GM18502 (cell line): Measurements from ENCODE around the gene USP10.
"Not testable (repeated sequence)": the region's sequence is repeated elsewhere in the genome, so short reads cannot be mapped to it uniquely, and the experiment has no call there.

Experiments
- ATAC-seq: cut with Tn5 transposase; IDR thresholded peaks from one replicate; pipeline ENCODE4 v1.9.1; 2021; ENCODE audit warnings: mild to moderate bottlenecking; ENCODE audit not compliant: unreplicated experiment, poor library complexity

The USP10 gene

DNA sequence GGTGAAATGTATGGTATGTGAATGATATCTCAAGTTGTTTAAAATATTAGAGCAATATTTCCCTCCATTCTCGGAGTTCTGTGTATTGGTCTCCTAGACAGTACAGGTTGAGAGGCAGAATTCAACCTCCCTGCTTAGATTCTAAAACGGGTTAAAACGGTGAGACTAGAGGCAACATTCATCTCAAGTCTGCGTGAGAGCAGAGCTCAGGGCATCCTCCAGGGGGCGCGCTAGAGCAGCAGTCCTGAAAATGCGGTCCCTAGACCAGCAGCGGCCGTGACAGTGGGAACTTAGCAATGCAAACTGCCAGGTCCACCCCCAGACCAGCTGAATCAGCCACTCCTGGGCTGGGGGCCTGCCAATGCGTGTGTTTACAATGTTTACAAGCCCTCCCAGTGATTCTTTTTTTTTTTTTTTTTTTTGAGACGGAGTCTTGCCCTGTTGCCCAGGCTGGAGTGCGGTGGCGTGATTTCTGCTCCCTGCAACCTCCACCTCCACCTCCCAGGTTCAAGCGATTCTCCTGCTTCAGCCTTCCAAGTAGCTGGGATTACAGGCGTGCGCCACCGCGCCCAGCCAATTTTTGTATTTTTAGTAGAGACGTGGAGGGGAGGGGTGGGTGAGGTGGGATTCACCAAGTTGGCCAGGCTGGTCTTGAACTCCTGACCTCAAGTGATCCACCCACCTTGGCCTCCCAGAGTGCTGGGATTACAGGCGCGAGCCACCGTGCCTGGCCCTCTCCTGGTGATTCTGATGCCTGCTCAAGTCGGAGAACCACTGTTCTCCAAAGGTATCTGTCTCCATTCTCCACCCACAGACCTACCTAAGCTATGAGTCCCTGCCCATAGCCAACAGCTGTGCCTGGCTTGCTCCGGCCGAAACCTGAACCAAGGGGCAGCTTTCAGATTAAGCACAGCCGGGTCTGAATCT lies 27.3 kb upstream of the USP10 start:
- ATAC-seq = peak; percentile 57

DNA sequence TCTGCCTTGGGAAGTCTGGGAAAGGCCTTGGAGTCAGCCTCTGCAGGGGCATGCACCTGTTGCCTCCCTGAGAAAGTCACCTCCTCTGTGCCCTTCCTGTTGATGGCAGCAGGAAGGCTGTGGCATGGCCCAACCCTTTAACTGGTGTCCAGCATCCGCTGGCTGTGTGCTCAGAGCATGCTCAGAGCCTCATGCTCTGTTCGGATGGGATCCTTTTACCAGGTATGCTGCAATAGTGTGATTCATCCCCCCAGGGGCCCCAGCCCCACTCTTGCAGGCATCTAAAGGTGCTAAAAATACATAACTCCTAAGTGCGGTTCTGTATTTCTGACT lies 26.6 kb upstream of the USP10 start:
- no peak for ATAC-seq

DNA sequence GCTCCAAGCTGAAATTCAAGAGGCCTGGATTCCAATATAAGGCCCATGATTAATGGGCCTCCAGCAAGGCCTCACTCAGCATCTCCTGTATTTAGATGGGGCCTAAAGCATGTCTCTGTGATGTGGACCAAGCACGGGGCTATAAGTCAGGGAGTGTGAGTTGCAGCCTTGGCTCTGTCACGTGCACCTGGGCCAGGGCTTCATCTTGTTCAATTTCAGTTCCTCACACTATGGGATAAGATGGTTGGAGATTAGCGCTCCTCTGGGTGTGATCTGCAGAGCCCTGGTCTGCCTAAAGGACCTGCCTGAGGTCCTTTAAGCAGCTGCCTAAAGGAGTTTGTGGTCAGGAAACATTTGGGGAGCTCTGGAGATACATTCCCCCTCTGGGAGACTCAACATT lies 26.2 kb upstream of the USP10 start:
- no peak for ATAC-seq

DNA sequence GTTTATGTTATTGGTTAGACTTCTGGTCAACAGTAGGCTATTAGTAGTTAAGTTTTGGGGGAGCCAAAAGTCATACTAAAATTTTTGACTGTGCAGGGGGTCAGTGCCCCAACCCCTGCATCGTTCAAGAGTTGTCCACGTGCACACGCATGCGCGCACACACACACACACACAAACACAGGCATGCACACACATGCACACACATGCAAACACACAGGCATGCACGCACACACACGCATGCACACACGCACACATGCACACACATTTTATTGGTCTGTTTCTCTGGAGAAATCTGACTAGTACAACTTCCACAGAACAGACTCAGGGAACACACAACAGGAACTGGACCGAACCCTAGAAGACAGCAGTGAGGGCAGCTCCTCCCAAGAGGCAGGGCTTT lies 24.4 kb upstream of the USP10 start:
- ATAC-seq = no peak

DNA sequence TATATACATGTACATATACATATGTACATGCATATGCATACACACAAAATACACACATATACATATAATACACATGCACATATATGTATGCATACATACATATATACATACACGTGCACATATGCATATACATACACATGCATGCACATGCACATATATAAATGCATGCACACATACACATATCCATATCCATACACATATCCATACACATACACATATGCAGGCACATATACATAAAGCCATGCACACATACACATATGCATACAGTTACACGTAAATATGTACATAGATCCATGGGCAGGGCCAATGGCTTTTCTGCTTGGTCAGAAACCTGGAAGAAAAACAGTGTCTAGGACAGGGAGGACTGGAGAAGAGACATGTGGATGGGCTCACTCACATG lies 23.9 kb upstream of the USP10 start:
- no peak for ATAC-seq

DNA sequence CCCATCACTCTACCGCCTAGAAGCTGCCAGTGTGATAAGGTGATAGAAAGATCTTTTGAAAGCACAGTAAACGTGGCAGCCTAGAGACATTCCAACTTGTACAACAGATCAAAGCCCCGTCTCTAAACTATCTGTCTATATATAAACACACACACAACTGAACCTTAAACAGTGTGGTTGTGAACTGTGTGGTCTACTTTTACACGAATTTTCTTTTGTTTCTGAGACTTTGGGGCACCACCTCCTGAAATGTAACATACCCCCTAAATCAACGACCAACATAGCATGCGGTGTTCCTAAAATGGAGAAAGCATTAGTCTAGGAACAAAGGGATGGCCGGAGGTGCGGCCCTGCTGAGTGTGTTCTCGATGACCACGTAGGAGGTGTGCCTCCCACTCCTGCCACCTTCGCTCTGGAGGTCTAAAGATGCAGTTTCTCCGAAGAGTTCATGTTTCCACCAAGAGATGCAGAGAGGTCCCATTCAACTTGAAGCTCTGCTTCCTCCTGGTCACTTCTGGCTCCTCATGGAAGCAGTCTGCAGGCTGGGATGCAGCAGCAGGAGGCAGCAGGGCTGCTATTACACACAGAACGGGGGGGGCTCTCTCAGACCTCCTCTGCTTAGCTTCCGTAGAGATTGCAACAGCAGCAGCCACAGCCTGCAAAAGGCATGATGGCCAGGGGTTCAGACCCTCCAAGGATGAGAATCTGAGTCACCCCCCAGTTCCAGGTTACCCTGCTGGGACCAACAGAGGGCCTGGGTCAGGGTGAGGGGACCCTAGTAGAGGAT lies 22.6 kb upstream of the USP10 start:
- no peak for ATAC-seq

DNA sequence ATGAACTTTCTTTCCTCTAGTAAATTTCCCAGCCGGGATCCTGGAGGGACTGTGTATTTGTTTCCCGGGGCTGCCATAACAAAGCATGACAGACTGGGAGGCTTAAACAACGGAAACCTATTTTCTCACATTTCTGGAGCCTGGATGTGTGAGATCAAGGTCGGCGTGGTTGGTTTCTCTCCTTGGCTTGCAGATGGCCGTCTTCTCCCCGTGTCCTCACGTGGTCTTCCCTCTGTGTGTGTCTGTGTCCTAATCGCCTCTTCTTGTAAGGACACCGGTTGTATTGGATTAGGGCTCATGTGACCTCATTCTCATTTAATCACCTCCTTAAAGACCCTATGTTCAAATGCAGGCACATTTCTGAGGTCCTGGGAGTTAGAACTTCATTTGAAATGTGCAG lies 22.0 kb upstream of the USP10 start:
- no peak for ATAC-seq

DNA sequence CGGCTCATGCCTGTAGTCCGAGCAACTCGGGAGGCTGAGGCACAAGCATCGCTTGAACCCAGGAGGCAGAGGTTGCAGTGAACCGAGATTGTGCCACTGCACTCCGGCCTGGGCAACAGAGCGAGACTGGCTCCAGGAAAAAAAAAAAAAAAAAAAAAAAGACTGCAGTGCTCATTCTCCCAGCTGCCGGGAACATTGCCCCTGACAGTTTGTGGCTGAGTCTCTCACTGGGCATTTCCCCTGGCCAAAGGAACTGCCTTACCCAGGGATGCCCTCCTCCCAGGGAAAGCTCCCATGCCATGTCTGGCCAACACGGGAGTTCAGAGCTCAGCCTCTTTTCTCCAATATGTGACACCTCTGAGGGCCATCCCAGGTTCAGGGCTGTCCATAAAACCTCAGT lies 21.3 kb upstream of the USP10 start:
- ATAC-seq = no peak

DNA sequence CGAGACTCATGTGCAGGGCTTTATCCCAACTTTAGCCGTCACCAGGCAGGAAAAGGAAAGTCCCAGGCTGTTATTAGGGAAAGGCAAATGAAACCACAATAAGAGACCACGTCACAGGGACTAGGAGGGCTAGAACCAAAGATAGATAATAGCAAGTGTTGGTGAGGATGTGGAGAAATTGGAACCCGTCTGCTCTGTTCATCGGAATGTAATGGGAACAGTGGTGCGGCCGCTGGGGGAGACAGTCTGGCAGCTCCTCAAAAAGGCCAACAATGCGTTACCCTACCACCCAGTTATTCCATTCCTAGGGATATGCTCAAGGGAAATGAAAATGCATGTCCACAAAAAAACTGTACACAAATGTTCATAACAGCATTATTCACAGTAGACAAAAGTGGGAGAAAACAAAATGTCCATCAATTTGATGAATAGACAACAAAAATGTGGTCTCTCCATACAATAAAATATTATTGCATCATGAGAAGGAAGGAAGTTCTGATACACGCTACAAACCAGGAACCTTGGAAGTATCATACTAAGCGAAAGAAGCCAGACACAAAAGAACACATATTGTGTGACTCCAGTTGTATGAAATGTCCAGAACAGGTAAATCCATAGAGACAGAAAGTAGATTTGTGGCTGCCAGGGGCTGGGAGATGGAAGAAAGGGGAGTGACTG lies 19.5 kb upstream of the USP10 start:
- no peak for ATAC-seq

DNA sequence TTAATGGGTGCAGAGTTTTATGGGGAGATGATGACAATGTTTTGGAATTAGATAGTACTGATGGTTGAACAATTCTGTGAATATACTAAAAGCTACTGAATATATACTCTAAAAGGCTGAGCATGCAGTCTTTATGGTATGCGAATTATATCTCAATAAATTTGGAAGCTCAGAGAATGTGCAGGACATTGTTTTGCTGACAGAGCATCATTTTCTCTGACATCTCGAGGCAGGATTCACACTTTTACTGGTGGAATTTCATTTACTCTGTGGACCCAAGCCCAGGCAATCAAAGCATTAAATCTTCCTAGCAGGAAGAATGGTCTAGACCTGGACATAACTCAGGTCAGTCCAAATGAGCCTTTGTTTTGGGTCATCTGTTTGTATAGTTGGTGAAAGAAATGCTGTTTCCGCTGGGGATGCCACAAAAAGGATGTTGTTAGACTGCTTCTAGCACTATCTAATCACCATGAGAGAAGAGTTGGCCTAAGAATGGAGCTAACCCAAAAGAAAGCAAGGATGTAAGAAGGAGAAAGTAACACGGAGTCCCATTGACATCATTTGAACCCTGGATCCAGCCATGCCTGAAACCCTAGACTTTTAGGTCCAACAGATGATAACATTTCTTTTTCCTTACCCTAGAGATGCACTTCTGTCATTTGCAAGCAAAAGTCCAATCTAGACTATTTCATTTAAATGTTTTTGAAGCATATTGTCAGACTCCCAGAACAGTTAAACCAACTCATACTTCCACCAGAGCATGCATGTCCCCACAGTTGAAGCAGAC lies 18.8 kb upstream of the USP10 start:
- ATAC-seq = no peak

DNA sequence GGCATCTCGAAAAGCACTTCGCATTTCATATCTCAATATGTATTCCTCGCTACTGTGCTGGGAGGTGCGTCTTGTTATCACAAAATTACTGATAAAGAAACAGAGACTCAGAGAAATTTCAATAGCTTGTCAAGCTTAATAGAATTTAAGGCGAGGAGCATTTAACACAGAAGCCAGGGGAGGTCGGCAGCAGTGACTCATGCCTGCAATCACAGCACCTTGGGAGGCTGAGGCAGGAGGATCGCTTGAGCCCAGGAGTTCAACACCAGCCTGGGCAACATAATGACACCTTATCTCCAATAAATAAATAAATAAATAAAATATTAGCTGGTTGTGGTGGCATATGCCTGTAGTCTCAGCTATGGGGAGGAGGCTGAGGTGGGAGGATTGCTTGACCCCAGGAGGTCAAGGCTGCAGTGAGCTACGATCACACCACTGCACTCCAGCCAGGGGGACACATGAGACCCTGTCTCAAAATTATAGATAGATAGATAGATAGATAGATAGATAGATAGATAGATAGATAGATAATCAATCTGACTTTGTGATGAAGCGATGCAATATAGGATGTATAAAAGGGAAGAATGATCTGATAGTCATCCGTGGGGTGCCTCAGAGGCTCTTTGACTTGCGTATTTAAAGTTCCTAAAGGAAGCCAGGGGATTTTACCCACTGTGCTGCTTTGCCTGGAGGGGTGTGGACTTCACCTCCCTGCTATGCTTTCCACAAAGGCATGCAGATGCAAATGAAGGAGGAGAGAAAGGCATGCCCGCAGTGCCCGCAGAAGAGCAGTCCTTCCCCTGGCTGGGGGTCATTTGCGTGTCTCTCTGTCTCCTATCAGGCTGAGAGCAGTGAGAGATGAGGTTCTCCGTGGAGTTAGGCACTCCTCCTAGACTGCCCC lies 15.9 kb upstream of the USP10 start:
- no peak for ATAC-seq

DNA sequence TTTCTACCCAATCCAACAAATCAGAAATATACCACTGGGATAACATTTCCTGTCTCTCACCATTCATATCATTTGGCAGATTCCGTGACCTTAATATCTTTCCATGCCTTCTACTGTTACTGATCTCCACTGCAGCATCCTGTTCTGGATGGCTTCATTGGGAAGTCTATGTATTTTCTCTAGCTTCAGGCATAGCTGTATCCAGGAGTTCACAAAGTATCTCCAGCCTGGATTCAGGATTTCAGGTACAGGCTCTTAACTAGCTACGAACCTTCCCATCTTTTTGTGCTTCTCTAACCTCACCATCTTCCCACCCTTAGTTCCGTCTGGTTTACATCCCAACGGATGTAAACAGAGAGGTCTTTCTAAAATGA lies 15.2 kb upstream of the USP10 start:
- ATAC-seq = no peak

DNA sequence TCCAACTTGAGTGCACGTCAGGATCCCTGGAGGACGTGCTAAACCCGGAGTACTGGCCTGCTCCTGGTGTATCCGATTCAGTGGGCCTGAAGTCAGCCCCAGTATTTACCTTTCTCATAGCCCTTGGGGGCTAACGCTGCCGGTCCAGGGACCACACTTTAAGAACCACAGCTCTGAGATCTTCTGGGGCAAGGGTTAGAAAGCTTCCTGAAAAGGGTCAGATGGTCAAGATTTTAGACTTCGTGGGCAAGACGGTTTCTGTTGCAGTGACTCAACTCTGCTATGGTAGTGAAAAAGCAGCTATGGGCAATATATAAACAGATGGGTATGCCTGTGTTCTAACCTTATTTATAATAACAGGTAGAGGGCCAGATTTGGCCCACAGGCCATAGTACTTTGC lies 14.6 kb upstream of the USP10 start:
- ATAC-seq = no peak

DNA sequence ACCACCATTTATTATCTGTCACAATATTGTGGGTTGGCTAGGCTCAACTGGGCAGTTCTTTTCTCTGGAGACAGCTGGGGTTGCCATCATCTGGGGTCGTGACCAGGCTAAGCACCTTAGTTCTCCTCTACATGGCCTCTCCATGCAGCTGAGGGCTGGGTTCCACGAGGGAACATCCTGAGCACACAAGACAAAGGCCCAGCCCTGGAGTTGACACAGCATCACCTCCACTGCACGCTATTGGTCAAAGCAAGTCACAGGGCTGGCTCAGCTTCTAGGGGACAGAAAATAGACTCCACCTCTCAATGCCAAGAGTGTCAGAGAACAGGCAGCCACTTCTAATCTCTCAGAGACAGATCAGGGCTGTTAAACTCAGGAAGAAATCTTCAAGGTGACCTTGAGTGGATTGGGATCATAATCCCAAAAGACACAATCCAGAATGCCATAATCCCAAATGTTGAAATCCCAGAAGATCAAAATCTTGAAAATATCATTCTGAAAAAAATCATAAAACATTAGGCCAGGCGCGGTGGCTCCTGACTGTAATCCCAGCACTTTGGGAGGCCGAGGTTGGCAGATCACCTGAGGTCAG lies 13.0 kb upstream of the USP10 start:
- no peak for ATAC-seq

DNA sequence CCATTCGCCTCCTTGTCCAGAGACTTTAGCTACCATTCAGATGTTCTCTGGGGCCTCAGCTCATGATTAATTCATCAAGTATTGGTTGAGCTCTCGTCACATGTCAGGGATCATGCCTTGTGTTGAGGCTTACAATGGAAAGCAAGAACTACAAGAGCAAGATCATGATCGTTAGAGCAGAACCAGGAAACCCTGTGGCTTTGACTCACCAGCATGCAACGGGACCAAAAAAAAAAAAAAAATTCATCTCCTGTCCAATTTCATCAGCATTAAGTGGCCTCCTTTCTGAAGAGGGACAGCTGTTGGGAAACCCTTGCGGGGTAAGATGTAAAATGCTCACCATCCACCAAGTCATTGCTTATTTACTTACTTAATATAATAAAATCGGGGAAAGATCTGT lies 12.1 kb upstream of the USP10 start:
- ATAC-seq = peak; percentile 66

DNA sequence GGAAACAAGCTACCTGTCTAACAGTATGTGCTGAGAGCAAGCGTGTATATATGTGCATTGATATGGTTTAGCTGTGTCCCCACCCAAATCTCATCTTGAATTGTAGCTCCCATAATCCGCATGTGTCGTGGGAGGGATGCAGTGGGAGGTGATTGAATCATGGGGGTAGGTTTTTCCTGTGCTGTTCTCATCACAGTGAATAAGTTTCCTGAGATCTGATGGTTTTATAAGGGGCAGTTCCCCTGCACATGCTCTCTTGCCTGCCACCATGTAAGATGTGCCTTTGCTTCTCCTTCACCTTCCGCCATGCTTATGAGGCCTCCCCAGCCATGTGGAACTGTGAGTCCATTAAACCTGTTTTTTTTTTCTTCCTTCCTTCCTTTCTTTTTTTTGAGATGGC lies 11.6 kb upstream of the USP10 start:
- ATAC-seq = not testable (repeated sequence)

DNA sequence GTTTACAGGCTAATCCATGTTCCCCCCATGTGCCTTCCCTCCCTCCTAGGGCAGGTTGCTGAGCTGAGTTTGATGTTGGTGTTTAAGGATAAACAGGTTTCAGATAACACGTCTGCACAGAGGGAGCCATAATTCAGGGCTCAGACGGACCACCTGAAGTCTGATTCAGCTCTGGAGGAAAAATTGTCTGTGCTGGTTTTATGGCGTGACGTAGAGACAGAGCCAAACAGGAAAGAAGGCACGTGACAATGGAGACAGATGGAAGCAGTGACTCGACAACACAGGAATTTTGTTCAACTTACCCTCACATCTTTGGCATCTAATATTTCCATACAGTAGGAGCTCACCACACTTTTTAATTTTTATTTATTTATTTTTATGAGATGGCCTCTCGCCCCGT lies 10.7 kb upstream of the USP10 start:
- no peak for ATAC-seq

DNA sequence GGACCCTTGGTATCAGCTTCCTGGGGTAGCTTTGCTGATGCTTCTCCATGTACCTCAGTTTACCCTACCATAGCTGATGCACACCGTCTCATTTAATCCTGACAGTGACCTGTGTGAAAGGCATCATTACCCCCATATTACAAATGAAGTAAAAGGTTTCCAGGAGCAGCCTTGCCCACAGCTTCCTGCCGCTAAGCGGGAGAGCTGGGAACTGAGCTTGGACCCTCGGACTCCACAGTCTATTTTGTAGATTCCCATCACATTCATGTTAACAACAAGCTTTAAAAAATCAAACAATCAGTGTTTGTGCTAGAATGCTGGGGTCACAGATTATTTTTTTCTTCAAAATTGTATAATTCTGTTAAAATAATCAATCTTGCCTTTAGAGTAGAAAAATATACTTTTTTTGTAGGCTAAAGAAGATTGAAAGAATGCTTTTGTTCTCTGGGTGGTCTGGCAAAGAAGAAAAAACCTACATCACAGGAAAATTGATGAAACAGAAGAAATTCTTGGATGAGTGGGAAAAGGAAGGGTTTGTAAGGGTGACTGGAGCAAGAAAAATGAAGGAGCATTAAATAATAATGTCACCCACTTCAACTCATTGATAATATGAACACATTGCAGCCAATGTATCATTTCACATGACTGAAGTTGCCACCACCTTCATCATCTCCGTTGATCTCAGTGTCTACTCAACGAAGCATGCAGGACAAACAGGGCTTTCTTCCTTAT lies 9.5 kb upstream of the USP10 start:
- no peak for ATAC-seq
